ENCODE measurements around the gene RPTOR. TPM values are rescaled to one million over a fixed set of nuclear protein-coding genes. Genes with fewer than 3 reads are reported as not detected.

RPTOR gene
- total RNA-seq, 1 experiment from 2014 or later = 58.0 TPM

DNA sequence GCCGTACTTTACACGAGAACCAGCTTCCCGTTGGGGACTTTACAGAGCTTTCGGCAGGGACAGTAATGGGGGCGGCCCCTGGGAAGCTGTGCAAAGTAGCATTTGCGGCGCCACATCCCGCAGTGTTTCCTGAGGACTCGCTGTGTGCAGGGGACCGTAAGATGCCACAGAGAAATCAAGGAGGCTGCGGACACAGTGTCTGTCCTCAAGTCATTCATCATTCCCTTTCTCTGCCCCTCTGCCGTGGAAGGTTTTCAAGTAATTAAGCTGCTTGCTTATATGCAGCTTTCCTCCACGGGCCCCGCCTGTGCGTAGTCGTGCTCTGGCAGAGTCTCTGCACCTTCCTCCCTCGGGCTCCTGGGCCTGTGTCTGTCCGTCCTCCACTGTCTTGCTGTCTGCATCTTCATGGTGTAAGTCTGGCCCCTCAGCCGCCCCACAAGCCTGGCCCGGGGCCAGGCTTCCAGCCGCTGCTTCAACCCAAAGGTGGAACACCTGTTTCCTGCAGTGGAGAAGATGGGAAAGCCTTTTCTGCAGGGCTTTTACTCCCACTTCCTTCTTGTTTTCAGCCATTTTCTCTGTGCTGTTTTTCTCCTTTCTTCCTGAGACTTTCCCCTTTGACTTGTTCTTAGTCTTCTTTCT, 230.1 kb downstream of the RPTOR start:
- Histone ChIP-seq H3K4me3 (ENCODE audit: low read depth in 2 of 2, low read length in 2 of 2) (no peak overlapping the region), H3K36me3 (ENCODE audit: control insufficient read depth, insufficient read depth, low read length) (no peaks in the 10 kb centered on the region), H3K27me3 (ENCODE audit: control insufficient read depth, insufficient read depth, low read length) (no peaks in the 10 kb centered on the region), H3K9me3 (ENCODE audit: control insufficient read depth, insufficient read depth, low read depth, low read length) (no peaks in the 10 kb centered on the region), H3K27ac (ENCODE audit: low read length) (no peak overlapping the region), H3K4me1 (ENCODE audit: control insufficient read depth, insufficient read depth, low read length) (no peaks in the 10 kb centered on the region)
- in situ Hi-C loops (cut with HindIII; ENCODE audit: low pct_unique_long_range_greater_than_20kb, low sequenced_read_pairs) = no loop called here
- no TSS peak for BruUV-seq (replicated peaks)
- CTCF ChIA-PET = no interaction called here
- DNase-seq (ENCODE audit: low read depth, low spot score) = no peak
- no peak for ATAC-seq
- POLR2A ChIA-PET = no interaction called here
- TF ChIP-seq SIN3A (IDR thresholded peaks at IDR 0.05; ENCODE audit: borderline replicate concordance, insufficient read depth, low read depth, low read length) = no peak
- TF ChIP-seq POLR2AphosphoS5 (IDR thresholded peaks at IDR 0.05; ENCODE audit: low read depth, low read length) = no peak
- TF ChIP-seq TCF7L2 (IDR thresholded peaks at IDR 0.05; ENCODE audit: low read depth, low read length) = no peak
- TF ChIP-seq CTCF (IDR thresholded peaks at IDR 0.05) = no peak
- TF ChIP-seq REST (IDR thresholded peaks at IDR 0.05; ENCODE audit: insufficient read depth in 1 of 2, low read depth in 2 of 2, low read length in 1 of 2) = no peak
- intact Hi-C loops (cut with micrococcal nuclease; ENCODE audit: unreplicated experiment) = no loop called here

GRCh38 chr17:80775863-80776262, 231.2 kb downstream of the RPTOR start:
- in situ Hi-C loops (cut with HindIII; ENCODE audit: low pct_unique_long_range_greater_than_20kb, low sequenced_read_pairs) = no loop called here

More at GRCh38 chr17:80775863-80776262, 231.2 kb downstream of the RPTOR start:
- TF ChIP-seq TCF7L2 (IDR thresholded peaks at IDR 0.05; ENCODE audit: low read depth, low read length) (no peak), REST (IDR thresholded peaks at IDR 0.05; ENCODE audit: insufficient read depth in 1 of 2, low read depth in 2 of 2, low read length in 1 of 2) (no peak), CTCF (IDR thresholded peaks at IDR 0.05) (no peak), POLR2AphosphoS5 (IDR thresholded peaks at IDR 0.05; ENCODE audit: low read depth, low read length) (no peak), SIN3A (IDR thresholded peaks at IDR 0.05; ENCODE audit: borderline replicate concordance, insufficient read depth, low read depth, low read length) (no peak)
- ChIA-PET POLR2A (interaction anchor here (0.8 kb wide), 1 partner anchor 21 kb away, joined by 3 read pairs; no protein-coding TSS in a partner anchor), CTCF (interaction anchor here (0.7 kb wide), 2 partner anchors 18 to 306 kb away, joined by 4 to 8 read pairs; no protein-coding TSS in a partner anchor)
- H3K9me3 ChIP-seq (ENCODE audit: control insufficient read depth, insufficient read depth, low read depth, low read length) = no peaks in the 10 kb centered on the region
- no peak overlapping the region for H3K4me3 ChIP-seq (ENCODE audit: low read depth in 2 of 2, low read length in 2 of 2)
- ATAC-seq = no peak
- BruUV-seq (replicated peaks) = no TSS peak
- H3K36me3 ChIP-seq (ENCODE audit: control insufficient read depth, insufficient read depth, low read length) = no peaks in the 10 kb centered on the region
- no peak overlapping the region for H3K27ac ChIP-seq (ENCODE audit: low read length)
- no peak for DNase-seq (ENCODE audit: low read depth, low spot score)
- H3K27me3 ChIP-seq (ENCODE audit: control insufficient read depth, insufficient read depth, low read length) = no peaks in the 10 kb centered on the region
- intact Hi-C loops (cut with micrococcal nuclease; ENCODE audit: unreplicated experiment) = no loop called here
- H3K4me1 ChIP-seq (ENCODE audit: control insufficient read depth, insufficient read depth, low read length) = no peaks in the 10 kb centered on the region; the same call in 1 of the 2 replicates
